GM12878 (cell line): Measurements from ENCODE around the gene SLC25A45. TPM values are rescaled to one million over a fixed set of nuclear protein-coding genes. Genes with fewer than 3 reads are reported as not detected.

Experiments
- ASH2L ChIP-seq: fragments of 300-600, 200-600 bp; sonication (generic); IDR thresholded peaks from 2 replicates; pipeline ENCODE4 v1.6.1; 2017; ENCODE audit warnings: low read depth, mild to moderate bottlenecking, borderline replicate concordance
- CBX3 ChIP-seq: fragments of 200-600 bp; sonication (generic); IDR thresholded peaks from 2 replicates; pipeline ENCODE4 v1.6.1; 2016; ENCODE audit warnings: low read depth, borderline replicate concordance
- CHD1 ChIP-seq: IDR thresholded peaks from 2 replicates; pipeline ENCODE4 v1.6.1; 2012; ENCODE audit warnings: low read depth, low read length, improper control_type of control experiment
- EP300 ChIP-seq, 2 experiments: fragments of 150-350 bp in 1 of 2; IDR thresholded peaks; 2 replicates each; pipeline ENCODE4 v1.6.1; 2011 to 2012; ENCODE audit warnings: low read depth in 2 of 2, low read length in 2 of 2, borderline replicate concordance in 1 of 2, improper control_type of control experiment in 1 of 2, inconsistent platforms in 1 of 2; ENCODE audit not compliant: control insufficient read depth in 1 of 2
- ESRRA ChIP-seq: IDR thresholded peaks from 2 replicates; pipeline ENCODE4 v1.6.1; 2012; ENCODE audit warnings: mild to moderate bottlenecking, low read length, improper control_type of control experiment
- HDAC2 ChIP-seq: fragments of 200-600 bp; sonication (generic); IDR thresholded peaks from 2 replicates; pipeline ENCODE4 v1.6.1; 2017
- IRF4 ChIP-seq: IDR thresholded peaks from 2 replicates; pipeline ENCODE4 v1.6.1; 2011; ENCODE audit warnings: low read depth, low read length
- MYB ChIP-seq: fragments of 150-350 bp; IDR thresholded peaks from 2 replicates; pipeline ENCODE4 v1.6.1; 2014; ENCODE audit warnings: mild to moderate bottlenecking, low read depth, low read length, borderline replicate concordance
- RFX5 ChIP-seq: IDR thresholded peaks from 2 replicates; pipeline ENCODE4 v1.6.1; 2011; ENCODE audit warnings: low read depth, low read length, improper control_type of control experiment
- TCF3 ChIP-seq: IDR thresholded peaks from 2 replicates; pipeline ENCODE4 v1.6.1; 2012; ENCODE audit warnings: low read depth, mild to moderate bottlenecking, low read length, borderline replicate concordance; ENCODE audit not compliant: insufficient read depth
- ZBED1 ChIP-seq: IDR thresholded peaks from 2 replicates; pipeline ENCODE4 v1.6.1; 2016; ENCODE audit warnings: borderline replicate concordance
- polyA plus RNA-seq, 11 experiments: library from polyadenylated mRNA; depleted of rRNA in 4 of 11; unstranded in 6 of 11; stranded (reverse) in 5 of 11; fragments of >200 nt; fragmentation: Nextera tagmentation in 4 of 11; fragmentation: Illumina TruSeq in 1 of 11; extraction: Ambion mirVana in 4 of 11; extraction: Trizol in 1 of 11; gene quantifications; 1 replicate in 1 of 11; 2 replicates in 10 of 11; pipeline versions ENCODE4 v1.2.1 to v1.2.3, GENCODE V29; 2011 to 2016; ENCODE audit warnings: inconsistent platforms in 2 of 11, missing spikeins in 2 of 11, low read depth in 1 of 11
- total RNA-seq, 4 experiments: library from RNA; depleted of rRNA in 3 of 4; stranded (reverse); fragments of >200 nt in 3 of 4; fragmentation: Illumina TruSeq in 1 of 4; extraction: Trizol in 1 of 4; gene quantifications; 2 replicates each; pipeline versions ENCODE4 v1.2.1 to v1.2.3, GENCODE V29; 2013 to 2021
- TF ChIP-seq, protein P1 (sequence below): fragments of 450-650 bp; formaldehyde crosslinking; IDR thresholded peaks from 2 replicates; pipeline ENCODE4 v1.4.0; 2022; ENCODE audit warnings: mild to moderate bottlenecking, moderate library complexity
- TF ChIP-seq, protein P2 (sequence below): fragments of 450-650 bp; IDR thresholded peaks from 2 replicates; pipeline ENCODE4 v1.6.1; 2017; ENCODE audit warnings: antibody characterized with exemption, mild to moderate bottlenecking, moderate library complexity
- TF ChIP-seq, protein P3 (sequence below): fragments of 150-350 bp; IDR thresholded peaks from 2 replicates; pipeline ENCODE4 v1.6.1; 2016; ENCODE audit warnings: low read depth, low read length
- TF ChIP-seq, protein P4 (sequence below): fragments of 450-650 bp; formaldehyde crosslinking; IDR thresholded peaks from 2 replicates; pipeline ENCODE4 v1.4.0; 2020; ENCODE audit warnings: mild to moderate bottlenecking, moderate library complexity

Gene SLC25A45
- total and polyA plus RNA-seq, 10 of the 15 experiments (the other 5 are each of a cell fraction or from before 2014, with no cell fraction given), result 4.1 to 35.2 (median 20.3) TPM

DNA sequence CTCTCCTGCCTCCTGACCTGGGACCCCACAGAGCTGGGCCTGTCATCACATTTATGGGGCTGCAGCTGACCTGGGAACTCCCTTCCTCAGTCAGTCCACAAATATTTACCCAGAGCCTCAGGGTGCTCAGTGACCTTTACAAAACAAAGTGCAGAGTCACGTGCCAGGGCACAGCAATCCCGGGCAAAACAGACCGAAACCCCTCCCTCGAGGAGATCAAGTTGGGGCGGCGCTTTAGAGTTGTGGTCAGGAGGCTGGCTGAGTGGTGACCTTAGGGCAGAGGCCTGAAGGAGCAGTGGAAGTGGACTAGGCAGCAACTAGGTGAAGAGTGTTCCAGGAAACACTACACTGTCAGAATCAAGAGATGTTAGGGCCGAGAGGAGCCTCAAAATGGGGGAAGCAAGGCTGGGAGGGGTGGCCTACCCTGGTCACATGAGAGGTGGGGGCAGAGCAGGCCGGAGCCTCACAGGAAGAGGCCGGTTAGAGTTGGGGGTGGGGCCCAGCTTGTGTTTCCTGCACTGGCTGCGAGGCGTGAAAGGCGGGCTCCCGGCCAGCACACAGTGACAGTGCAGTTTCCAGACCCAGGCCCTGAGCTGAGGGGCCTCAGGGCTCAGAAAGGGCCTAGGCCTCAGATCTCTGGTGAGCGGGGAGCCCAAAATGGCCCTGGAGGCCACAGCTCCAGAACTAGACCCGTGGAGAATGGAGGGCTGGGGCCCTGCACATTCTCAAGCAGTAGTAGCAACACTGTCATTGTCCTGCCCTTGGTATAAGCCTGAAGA is 36.4 kb upstream of the SLC25A45 start (continued):
- TF ChIP-seq, protein P1, sequence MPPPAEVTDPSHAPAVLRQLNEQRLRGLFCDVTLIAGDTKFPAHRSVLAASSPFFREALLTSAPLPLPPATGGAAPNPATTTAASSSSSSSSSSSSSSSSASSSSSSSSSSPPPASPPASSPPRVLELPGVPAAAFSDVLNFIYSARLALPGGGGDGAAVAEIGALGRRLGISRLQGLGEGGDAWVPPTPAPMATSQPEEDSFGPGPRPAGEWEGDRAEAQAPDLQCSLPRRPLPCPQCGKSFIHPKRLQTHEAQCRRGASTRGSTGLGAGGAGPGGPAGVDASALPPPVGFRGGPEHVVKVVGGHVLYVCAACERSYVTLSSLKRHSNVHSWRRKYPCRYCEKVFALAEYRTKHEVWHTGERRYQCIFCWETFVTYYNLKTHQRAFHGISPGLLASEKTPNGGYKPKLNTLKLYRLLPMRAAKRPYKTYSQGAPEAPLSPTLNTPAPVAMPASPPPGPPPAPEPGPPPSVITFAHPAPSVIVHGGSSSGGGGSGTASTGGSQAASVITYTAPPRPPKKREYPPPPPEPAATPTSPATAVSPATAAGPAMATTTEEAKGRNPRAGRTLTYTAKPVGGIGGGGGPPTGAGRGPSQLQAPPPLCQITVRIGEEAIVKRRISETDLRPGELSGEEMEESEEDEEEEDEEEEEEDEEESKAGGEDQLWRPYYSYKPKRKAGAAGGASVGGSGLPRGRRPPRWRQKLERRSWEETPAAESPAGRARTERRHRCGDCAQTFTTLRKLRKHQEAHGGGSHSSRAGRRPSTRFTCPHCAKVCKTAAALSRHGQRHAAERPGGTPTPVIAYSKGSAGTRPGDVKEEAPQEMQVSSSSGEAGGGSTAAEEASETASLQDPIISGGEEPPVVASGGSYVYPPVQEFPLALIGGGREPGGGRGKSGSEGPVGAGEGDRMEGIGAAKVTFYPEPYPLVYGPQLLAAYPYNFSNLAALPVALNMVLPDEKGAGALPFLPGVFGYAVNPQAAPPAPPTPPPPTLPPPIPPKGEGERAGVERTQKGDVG (CRISPR knock-in tag), result 0 out of 2 replicates have a peak, but pooled peaks have one; percentile 12
- TF ChIP-seq CBX3, result no peak
- TF ChIP-seq, protein P2, sequence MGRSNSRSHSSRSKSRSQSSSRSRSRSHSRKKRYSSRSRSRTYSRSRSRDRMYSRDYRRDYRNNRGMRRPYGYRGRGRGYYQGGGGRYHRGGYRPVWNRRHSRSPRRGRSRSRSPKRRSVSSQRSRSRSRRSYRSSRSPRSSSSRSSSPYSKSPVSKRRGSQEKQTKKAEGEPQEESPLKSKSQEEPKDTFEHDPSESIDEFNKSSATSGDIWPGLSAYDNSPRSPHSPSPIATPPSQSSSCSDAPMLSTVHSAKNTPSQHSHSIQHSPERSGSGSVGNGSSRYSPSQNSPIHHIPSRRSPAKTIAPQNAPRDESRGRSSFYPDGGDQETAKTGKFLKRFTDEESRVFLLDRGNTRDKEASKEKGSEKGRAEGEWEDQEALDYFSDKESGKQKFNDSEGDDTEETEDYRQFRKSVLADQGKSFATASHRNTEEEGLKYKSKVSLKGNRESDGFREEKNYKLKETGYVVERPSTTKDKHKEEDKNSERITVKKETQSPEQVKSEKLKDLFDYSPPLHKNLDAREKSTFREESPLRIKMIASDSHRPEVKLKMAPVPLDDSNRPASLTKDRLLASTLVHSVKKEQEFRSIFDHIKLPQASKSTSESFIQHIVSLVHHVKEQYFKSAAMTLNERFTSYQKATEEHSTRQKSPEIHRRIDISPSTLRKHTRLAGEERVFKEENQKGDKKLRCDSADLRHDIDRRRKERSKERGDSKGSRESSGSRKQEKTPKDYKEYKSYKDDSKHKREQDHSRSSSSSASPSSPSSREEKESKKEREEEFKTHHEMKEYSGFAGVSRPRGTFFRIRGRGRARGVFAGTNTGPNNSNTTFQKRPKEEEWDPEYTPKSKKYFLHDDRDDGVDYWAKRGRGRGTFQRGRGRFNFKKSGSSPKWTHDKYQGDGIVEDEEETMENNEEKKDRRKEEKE, result no peak
- peak; percentile 40; the same call in 1 of the 2 replicates for TF ChIP-seq ESRRA
- TF ChIP-seq RFX5, result no peak
- TF ChIP-seq, protein P3, sequence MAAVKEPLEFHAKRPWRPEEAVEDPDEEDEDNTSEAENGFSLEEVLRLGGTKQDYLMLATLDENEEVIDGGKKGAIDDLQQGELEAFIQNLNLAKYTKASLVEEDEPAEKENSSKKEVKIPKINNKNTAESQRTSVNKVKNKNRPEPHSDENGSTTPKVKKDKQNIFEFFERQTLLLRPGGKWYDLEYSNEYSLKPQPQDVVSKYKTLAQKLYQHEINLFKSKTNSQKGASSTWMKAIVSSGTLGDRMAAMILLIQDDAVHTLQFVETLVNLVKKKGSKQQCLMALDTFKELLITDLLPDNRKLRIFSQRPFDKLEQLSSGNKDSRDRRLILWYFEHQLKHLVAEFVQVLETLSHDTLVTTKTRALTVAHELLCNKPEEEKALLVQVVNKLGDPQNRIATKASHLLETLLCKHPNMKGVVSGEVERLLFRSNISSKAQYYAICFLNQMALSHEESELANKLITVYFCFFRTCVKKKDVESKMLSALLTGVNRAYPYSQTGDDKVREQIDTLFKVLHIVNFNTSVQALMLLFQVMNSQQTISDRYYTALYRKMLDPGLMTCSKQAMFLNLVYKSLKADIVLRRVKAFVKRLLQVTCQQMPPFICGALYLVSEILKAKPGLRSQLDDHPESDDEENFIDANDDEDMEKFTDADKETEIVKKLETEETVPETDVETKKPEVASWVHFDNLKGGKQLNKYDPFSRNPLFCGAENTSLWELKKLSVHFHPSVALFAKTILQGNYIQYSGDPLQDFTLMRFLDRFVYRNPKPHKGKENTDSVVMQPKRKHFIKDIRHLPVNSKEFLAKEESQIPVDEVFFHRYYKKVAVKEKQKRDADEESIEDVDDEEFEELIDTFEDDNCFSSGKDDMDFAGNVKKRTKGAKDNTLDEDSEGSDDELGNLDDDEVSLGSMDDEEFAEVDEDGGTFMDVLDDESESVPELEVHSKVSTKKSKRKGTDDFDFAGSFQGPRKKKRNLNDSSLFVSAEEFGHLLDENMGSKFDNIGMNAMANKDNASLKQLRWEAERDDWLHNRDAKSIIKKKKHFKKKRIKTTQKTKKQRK, result no peak
- TF ChIP-seq MYB, result 0 out of 2 replicates have a peak, but pooled peaks have one; percentile 7
- TF ChIP-seq EP300 (IDR thresholded peaks at IDR 0.05; ENCODE audit: borderline replicate concordance in 1 of 2, control insufficient read depth in 1 of 2, low read depth in 2 of 2, low read length in 2 of 2), result peak; percentile 39 to 52; a peak in 3 of 4 replicates
- TF ChIP-seq HDAC2, result no peak
- peak; percentile 60; the same call in 1 of the 2 replicates for TF ChIP-seq ZBED1
- TF ChIP-seq IRF4, result peak; percentile 55; the same call in 1 of the 2 replicates
- TF ChIP-seq ASH2L, result no peak
- TF ChIP-seq TCF3, result peak; percentile 60; the same call in 1 of the 2 replicates
- TF ChIP-seq, protein P4, sequence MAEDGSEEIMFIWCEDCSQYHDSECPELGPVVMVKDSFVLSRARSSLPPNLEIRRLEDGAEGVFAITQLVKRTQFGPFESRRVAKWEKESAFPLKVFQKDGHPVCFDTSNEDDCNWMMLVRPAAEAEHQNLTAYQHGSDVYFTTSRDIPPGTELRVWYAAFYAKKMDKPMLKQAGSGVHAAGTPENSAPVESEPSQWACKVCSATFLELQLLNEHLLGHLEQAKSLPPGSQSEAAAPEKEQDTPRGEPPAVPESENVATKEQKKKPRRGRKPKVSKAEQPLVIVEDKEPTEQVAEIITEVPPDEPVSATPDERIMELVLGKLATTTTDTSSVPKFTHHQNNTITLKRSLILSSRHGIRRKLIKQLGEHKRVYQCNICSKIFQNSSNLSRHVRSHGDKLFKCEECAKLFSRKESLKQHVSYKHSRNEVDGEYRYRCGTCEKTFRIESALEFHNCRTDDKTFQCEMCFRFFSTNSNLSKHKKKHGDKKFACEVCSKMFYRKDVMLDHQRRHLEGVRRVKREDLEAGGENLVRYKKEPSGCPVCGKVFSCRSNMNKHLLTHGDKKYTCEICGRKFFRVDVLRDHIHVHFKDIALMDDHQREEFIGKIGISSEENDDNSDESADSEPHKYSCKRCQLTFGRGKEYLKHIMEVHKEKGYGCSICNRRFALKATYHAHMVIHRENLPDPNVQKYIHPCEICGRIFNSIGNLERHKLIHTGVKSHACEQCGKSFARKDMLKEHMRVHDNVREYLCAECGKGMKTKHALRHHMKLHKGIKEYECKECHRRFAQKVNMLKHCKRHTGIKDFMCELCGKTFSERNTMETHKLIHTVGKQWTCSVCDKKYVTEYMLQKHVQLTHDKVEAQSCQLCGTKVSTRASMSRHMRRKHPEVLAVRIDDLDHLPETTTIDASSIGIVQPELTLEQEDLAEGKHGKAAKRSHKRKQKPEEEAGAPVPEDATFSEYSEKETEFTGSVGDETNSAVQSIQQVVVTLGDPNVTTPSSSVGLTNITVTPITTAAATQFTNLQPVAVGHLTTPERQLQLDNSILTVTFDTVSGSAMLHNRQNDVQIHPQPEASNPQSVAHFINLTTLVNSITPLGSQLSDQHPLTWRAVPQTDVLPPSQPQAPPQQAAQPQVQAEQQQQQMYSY, result no peak
- TF ChIP-seq CHD1, result peak; percentile 87; the same call in 1 of the 2 replicates
